WERI-Rb-1 (cell line): ENCODE results near the gene KHNYN.
"Not testable (repeated sequence)": the region's sequence is repeated elsewhere in the genome, so short reads cannot be mapped to it uniquely, and the experiment has no call there.

ENCODE experiments used
- DNase-seq: peaks from one replicate; pipeline ENCODE4 v3.0.0-alpha.2; 2020
- H3K27ac ChIP-seq: fragments of 250-450 bp; sonication (Bioruptor Pico); 2 replicates; pipeline ENCODE4 v1.5.1; 2020; ENCODE audit warnings: mild to moderate bottlenecking, moderate library complexity
- H3K27me3 ChIP-seq: fragments of 250-450 bp; sonication (Bioruptor Pico); 2 replicates; pipeline ENCODE4 v1.5.1; 2021; ENCODE audit warnings: mild to moderate bottlenecking, low read depth, moderate library complexity; ENCODE audit not compliant: insufficient read depth, severe bottlenecking
- H3K36me3 ChIP-seq: fragments of 250-450 bp; sonication (Bioruptor Pico); 2 replicates; pipeline ENCODE4 v1.5.1; 2020; ENCODE audit warnings: mild to moderate bottlenecking, moderate library complexity
- H3K4me3 ChIP-seq: 2 replicates; pipeline ENCODE4 v1.5.1; 2011; ENCODE audit warnings: low read depth, mild to moderate bottlenecking, control low read depth, low read length
- H3K9me3 ChIP-seq: fragments of 250-450 bp; sonication (Bioruptor Pico); 2 replicates; pipeline ENCODE4 v1.5.1; 2021; ENCODE audit warnings: mild to moderate bottlenecking, moderate library complexity; ENCODE audit not compliant: severe bottlenecking
- CTCF ChIP-seq: IDR thresholded peaks from 2 replicates; pipeline ENCODE4 v1.5.1; 2011; ENCODE audit warnings: low read depth, mild to moderate bottlenecking, control low read depth, inconsistent platforms, low read length

KHNYN gene

GRCh38 chr14:24465368-24465767, 35.6 kb downstream of the KHNYN start:
- Histone ChIP-seq H3K4me3 (no peak overlapping the region), H3K27ac (no peak overlapping the region), H3K9me3 (no peaks in the 10 kb centered on the region), H3K27me3 (peaks cover 30% of the 10 kb centered on the region), H3K36me3 (no peaks in the 10 kb centered on the region)
- TF ChIP-seq CTCF, result no peak
- no peak for DNase-seq

GRCh38 chr14:24465805-24466204, 36.1 kb downstream of the KHNYN start:
- H3K9me3 ChIP-seq, result no peaks in the 10 kb centered on the region
- TF ChIP-seq CTCF, result no peak
- H3K36me3 ChIP-seq, result no peaks in the 10 kb centered on the region
- H3K27me3 ChIP-seq, result peaks cover 30% of the 10 kb centered on the region
- no peak for DNase-seq
- no peak overlapping the region for H3K27ac ChIP-seq
- H3K4me3 ChIP-seq, result no peak overlapping the region

- not testable (repeated sequence) for H3K4me3 ChIP-seq, DNase-seq, H3K36me3 ChIP-seq, H3K27ac ChIP-seq, H3K9me3 ChIP-seq
- peaks cover 58% of the 10 kb centered on the region for H3K27me3 ChIP-seq
Observed at GRCh38 chr14:24470450-24470849, 40.7 kb downstream of the KHNYN start.

GRCh38 chr14:24473211-24473610, 43.5 kb downstream of the KHNYN start:
- Histone ChIP-seq H3K9me3 (peaks cover 5% of the 10 kb centered on the region), H3K4me3 (no peak overlapping the region), H3K36me3 (no peaks in the 10 kb centered on the region), H3K27me3 (peaks cover 53% of the 10 kb centered on the region), H3K27ac (no peak overlapping the region)
- no peak for TF ChIP-seq CTCF
- no peak for DNase-seq

- peaks cover 5% of the 10 kb centered on the region for H3K9me3 ChIP-seq
Observed at GRCh38 chr14:24475261-24475660, 45.5 kb downstream of the KHNYN start.

GRCh38 chr14:24479999-24480398, 50.2 kb downstream of the KHNYN start:
- not testable (repeated sequence) for H3K4me3 ChIP-seq, H3K9me3 ChIP-seq, DNase-seq, H3K27ac ChIP-seq, H3K36me3 ChIP-seq
- H3K27me3 ChIP-seq, result peaks cover 51% of the 10 kb centered on the region

More at GRCh38 chr14:24475261-24475660, 45.5 kb downstream of the KHNYN start:
- Histone ChIP-seq H3K27me3 (peaks cover 49% of the 10 kb centered on the region), H3K27ac (no peak overlapping the region), H3K4me3 (no peak overlapping the region), H3K36me3 (no peaks in the 10 kb centered on the region)
- no peak for TF ChIP-seq CTCF
- DNase-seq, result no peak

- H3K9me3 ChIP-seq, result no peaks in the 10 kb centered on the region
- peak; percentile 58 for DNase-seq
- H3K4me3 ChIP-seq, result no peak overlapping the region
- peak; percentile 87 for TF ChIP-seq CTCF
- H3K27ac ChIP-seq, result no peak overlapping the region
- peaks cover 43% of the 10 kb centered on the region for H3K27me3 ChIP-seq
- no peaks in the 10 kb centered on the region for H3K36me3 ChIP-seq
Observed at GRCh38 chr14:24481622-24482324, 52.0 kb downstream of the KHNYN start.

- not testable (repeated sequence) for H3K9me3 ChIP-seq, H3K27ac ChIP-seq, H3K4me3 ChIP-seq, DNase-seq, H3K36me3 ChIP-seq
- H3K27me3 ChIP-seq, result peaks cover 41% of the 10 kb centered on the region
Observed at GRCh38 chr14:24482699-24483303, 53.0 kb downstream of the KHNYN start.
